HEK293 (cell line): ENCODE measurements around the gene PHEX.
A peak's percentile ranks its signal among the peaks of the same experiment; 100 is the strongest.

Source experiments
- CTCF ChIA-PET: fragments of 350-600 bp; formaldehyde crosslinking; extraction: SDS; loops from one replicate; lab custom pipeline; 2021; ENCODE audit warnings: antibody characterized with exemption; lab: Yijun Ruan, JAX
- POLR2A ChIA-PET: fragments of 300-600 bp; formaldehyde crosslinking; extraction: SDS; loops from one replicate; lab custom pipeline; 2020; ENCODE audit warnings: antibody characterized with exemption, inconsistent platforms; lab: Yijun Ruan, JAX
- H3K27ac ChIP-seq: fragments of 200-500 bp; sonication (Bioruptor generic); 2 replicates; pipeline ENCODE4 v1.5.1; 2014; ENCODE audit warnings: low read depth, low read length, control low read depth, inconsistent platforms; ENCODE audit errors: extremely low read depth
- H3K36me3 ChIP-seq, 2 experiments: fragments of 200-500 bp in 1 of 2; sonication (Bioruptor generic) in 1 of 2; 1 replicate in 1 of 2; 2 replicates in 1 of 2; pipeline ENCODE4 v1.5.1; 2014 to 2017; ENCODE audit warnings: inconsistent platforms in 2 of 2, low read length in 2 of 2; ENCODE audit not compliant: control insufficient read depth in 2 of 2, insufficient read depth in 1 of 2
- H3K4me1 ChIP-seq: fragments of 200-500 bp; sonication (Bioruptor generic); 2 replicates; pipeline ENCODE4 v1.5.1; 2014; ENCODE audit warnings: mild to moderate bottlenecking, low read length, inconsistent platforms; ENCODE audit not compliant: control insufficient read depth, insufficient read depth
- H3K4me3 ChIP-seq: 2 replicates; pipeline ENCODE4 v1.5.1; 2011; ENCODE audit warnings: low read depth, mild to moderate bottlenecking, control low read depth, low read length, moderate library complexity
- H3K9me3 ChIP-seq: fragments of 200-500 bp; sonication (Bioruptor generic); 2 replicates; pipeline ENCODE4 v1.5.1; 2014; ENCODE audit warnings: low read depth, low read length, inconsistent platforms; ENCODE audit not compliant: control insufficient read depth, insufficient read depth
- AEBP2 ChIP-seq: fragments of 450-650 bp; formaldehyde crosslinking; IDR thresholded peaks from 2 replicates; pipeline ENCODE4 v1.5.1; 2016; ENCODE audit warnings: missing biosample characterization, missing genetic modification characterization, borderline replicate concordance
- BCL11B ChIP-seq: fragments of 450-650 bp; formaldehyde crosslinking; IDR thresholded peaks from 2 replicates; pipeline ENCODE4 v1.5.1; 2016; ENCODE audit warnings: low read depth, missing biosample characterization, missing genetic modification characterization
- EGR2 ChIP-seq: fragments of 450-650 bp; formaldehyde crosslinking; IDR thresholded peaks from 2 replicates; pipeline ENCODE4 v1.5.1; 2016; ENCODE audit warnings: low read depth, missing biosample characterization, missing genetic modification characterization
- GFI1B ChIP-seq: fragments of 450-650 bp; formaldehyde crosslinking; IDR thresholded peaks from 2 replicates; pipeline ENCODE4 v1.5.1; 2016; ENCODE audit warnings: missing biosample characterization, missing genetic modification characterization
- KLF16 ChIP-seq: fragments of 450-650 bp; formaldehyde crosslinking; IDR thresholded peaks from 2 replicates; pipeline ENCODE4 v1.5.1; 2017; ENCODE audit warnings: missing biosample characterization, missing genetic modification characterization
- KLF17 ChIP-seq: fragments of 450-650 bp; formaldehyde crosslinking; IDR thresholded peaks from 2 replicates; pipeline ENCODE4 v1.5.1; 2016; ENCODE audit warnings: missing biosample characterization, missing genetic modification characterization
- OSR2 ChIP-seq: fragments of 450-650 bp; formaldehyde crosslinking; IDR thresholded peaks from 2 replicates; pipeline ENCODE4 v1.5.1; 2016; ENCODE audit warnings: missing biosample characterization, missing genetic modification characterization
- REPIN1 ChIP-seq: fragments of 450-650 bp; formaldehyde crosslinking; IDR thresholded peaks from 2 replicates; pipeline ENCODE4 v1.5.1; 2017; ENCODE audit warnings: missing biosample characterization, missing genetic modification characterization, low read depth
- TCF7L2 ChIP-seq: IDR thresholded peaks from 2 replicates; pipeline ENCODE4 v1.6.1; 2011; ENCODE audit warnings: low read depth, mild to moderate bottlenecking, inconsistent platforms, low read length, moderate library complexity, borderline replicate concordance
- ZBTB17 ChIP-seq: fragments of 450-650 bp; formaldehyde crosslinking; IDR thresholded peaks from 2 replicates; pipeline ENCODE4 v1.5.1; 2016; ENCODE audit warnings: missing biosample characterization, missing genetic modification characterization
- ZBTB21 ChIP-seq: fragments of 450-650 bp; formaldehyde crosslinking; IDR thresholded peaks from 2 replicates; pipeline ENCODE4 v1.5.1; 2017; ENCODE audit warnings: missing biosample characterization, missing genetic modification characterization
- ZBTB48 ChIP-seq: fragments of 450-650 bp; formaldehyde crosslinking; IDR thresholded peaks from 2 replicates; pipeline ENCODE4 v1.5.1; 2016; ENCODE audit warnings: missing biosample characterization, missing genetic modification characterization
- ZFP3 ChIP-seq: fragments of 450-650 bp; formaldehyde crosslinking; IDR thresholded peaks from 2 replicates; pipeline ENCODE4 v1.5.1; 2016; ENCODE audit warnings: low read depth, missing biosample characterization, missing genetic modification characterization
- ZFP41 ChIP-seq: fragments of 450-650 bp; formaldehyde crosslinking; IDR thresholded peaks from 2 replicates; pipeline ENCODE4 v1.5.1; 2016; ENCODE audit warnings: missing biosample characterization, missing genetic modification characterization, borderline replicate concordance
- ZNF114 ChIP-seq: fragments of 450-650 bp; formaldehyde crosslinking; IDR thresholded peaks from 2 replicates; pipeline ENCODE4 v1.5.0; 2017; ENCODE audit warnings: missing biosample characterization, missing genetic modification characterization
- ZNF132 ChIP-seq: fragments of 450-650 bp; formaldehyde crosslinking; IDR thresholded peaks from 2 replicates; pipeline ENCODE4 v1.5.1; 2017; ENCODE audit warnings: missing biosample characterization, missing genetic modification characterization, borderline replicate concordance
- ZNF155 ChIP-seq: fragments of 450-650 bp; formaldehyde crosslinking; IDR thresholded peaks from 2 replicates; pipeline ENCODE4 v1.5.1; 2016; ENCODE audit warnings: missing biosample characterization, missing genetic modification characterization
- ZNF202 ChIP-seq: fragments of 450-650 bp; formaldehyde crosslinking; IDR thresholded peaks from 2 replicates; pipeline ENCODE4 v1.5.1; 2016; ENCODE audit warnings: missing biosample characterization, missing genetic modification characterization, borderline replicate concordance
- ZNF266 ChIP-seq: fragments of 450-650 bp; formaldehyde crosslinking; IDR thresholded peaks from 2 replicates; pipeline ENCODE4 v1.5.1; 2016; ENCODE audit warnings: missing biosample characterization, missing genetic modification characterization, low read depth
- ZNF394 ChIP-seq: fragments of 450-650 bp; formaldehyde crosslinking; IDR thresholded peaks from 2 replicates; pipeline ENCODE4 v1.5.1; 2016; ENCODE audit warnings: missing biosample characterization, missing genetic modification characterization, mild to moderate bottlenecking, moderate library complexity, borderline replicate concordance
- ZNF513 ChIP-seq: fragments of 450-650 bp; IDR thresholded peaks from 2 replicates; pipeline ENCODE4 v1.5.1; 2018; ENCODE audit warnings: missing biosample characterization, missing genetic modification characterization
- ZNF571 ChIP-seq: fragments of 450-650 bp; formaldehyde crosslinking; IDR thresholded peaks from 2 replicates; pipeline ENCODE4 v1.5.0; 2017; ENCODE audit warnings: missing biosample characterization, missing genetic modification characterization
- ZNF600 ChIP-seq: fragments of 450-650 bp; formaldehyde crosslinking; IDR thresholded peaks from 2 replicates; pipeline ENCODE4 v1.5.1; 2016; ENCODE audit warnings: missing biosample characterization, missing genetic modification characterization
- ZNF621 ChIP-seq: fragments of 450-650 bp; formaldehyde crosslinking; IDR thresholded peaks from 2 replicates; pipeline ENCODE4 v1.5.1; 2017; ENCODE audit warnings: missing biosample characterization, missing genetic modification characterization
- ZNF626 ChIP-seq: fragments of 450-650 bp; sonication (Bioruptor Pico); formaldehyde crosslinking; IDR thresholded peaks from 2 replicates; pipeline ENCODE4 v1.5.1; 2018; ENCODE audit warnings: missing biosample characterization, missing genetic modification characterization, inconsistent platforms
- ZNF629 ChIP-seq: fragments of 450-650 bp; formaldehyde crosslinking; IDR thresholded peaks from 2 replicates; pipeline ENCODE4 v1.5.1; 2017; ENCODE audit warnings: missing biosample characterization, missing genetic modification characterization
- ZNF658 ChIP-seq: fragments of 450-650 bp; formaldehyde crosslinking; IDR thresholded peaks from 2 replicates; pipeline ENCODE4; 2016; ENCODE audit warnings: missing biosample characterization, missing genetic modification characterization
- ZNF677 ChIP-seq: fragments of 450-650 bp; IDR thresholded peaks from 2 replicates; pipeline ENCODE4 v1.5.0; 2018; ENCODE audit warnings: missing biosample characterization, mild to moderate bottlenecking, missing genetic modification characterization, moderate library complexity
- ZNF785 ChIP-seq: fragments of 450-650 bp; formaldehyde crosslinking; IDR thresholded peaks from 2 replicates; pipeline ENCODE4 v1.5.1; 2016; ENCODE audit warnings: missing biosample characterization, missing genetic modification characterization
- TF ChIP-seq, protein P1 (sequence below): fragments of 450-650 bp; formaldehyde crosslinking; optimal IDR thresholded peaks from 2 replicates; pipeline ENCODE3; 2016; ENCODE audit warnings: missing biosample characterization, mild to moderate bottlenecking, missing genetic modification characterization
- TF ChIP-seq, protein P2 (sequence below): fragments of 450-650 bp; formaldehyde crosslinking; IDR thresholded peaks from 2 replicates; pipeline ENCODE4 v1.5.1; 2016; ENCODE audit warnings: missing biosample characterization, missing genetic modification characterization

The PHEX gene

GRCh38 chrX:22025751-22026150 lies 6.4 kb upstream of the PHEX start:
- TF ChIP-seq ZNF677 (tag by site-specific recombination) = no peak
- TF ChIP-seq TCF7L2 = peak; percentile 28; the same call in 1 of the 2 replicates
- ChIA-PET POLR2A (no interaction called here), CTCF (no interaction called here)
- Histone ChIP-seq H3K9me3 (no peaks in the 10 kb centered on the region), H3K4me1 (no peaks in the 10 kb centered on the region), H3K36me3 (no peaks in the 10 kb centered on the region), H3K27ac (no peak overlapping the region), H3K4me3 (no peak overlapping the region)

DNA sequence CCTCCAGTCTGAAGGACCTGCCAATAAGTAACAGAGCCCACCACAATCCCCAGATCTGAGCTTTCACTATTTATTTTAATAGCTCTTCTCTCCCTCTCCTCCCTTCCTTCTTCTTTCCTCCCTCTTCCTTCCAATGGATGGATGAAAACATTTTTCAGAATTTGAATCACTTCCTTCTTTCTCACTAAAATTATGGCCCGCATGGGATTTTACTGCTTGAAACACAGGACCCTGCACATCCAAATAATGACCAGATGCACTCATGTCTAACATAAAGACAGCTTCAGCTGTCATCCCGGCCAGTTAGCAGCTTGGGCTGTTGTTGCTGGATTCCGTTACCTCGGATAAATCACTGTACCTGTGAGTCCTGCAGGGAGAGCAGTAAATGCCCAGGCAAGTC lies 5.4 kb upstream of the PHEX start:
- H3K9me3 ChIP-seq = no peaks in the 10 kb centered on the region

DNA sequence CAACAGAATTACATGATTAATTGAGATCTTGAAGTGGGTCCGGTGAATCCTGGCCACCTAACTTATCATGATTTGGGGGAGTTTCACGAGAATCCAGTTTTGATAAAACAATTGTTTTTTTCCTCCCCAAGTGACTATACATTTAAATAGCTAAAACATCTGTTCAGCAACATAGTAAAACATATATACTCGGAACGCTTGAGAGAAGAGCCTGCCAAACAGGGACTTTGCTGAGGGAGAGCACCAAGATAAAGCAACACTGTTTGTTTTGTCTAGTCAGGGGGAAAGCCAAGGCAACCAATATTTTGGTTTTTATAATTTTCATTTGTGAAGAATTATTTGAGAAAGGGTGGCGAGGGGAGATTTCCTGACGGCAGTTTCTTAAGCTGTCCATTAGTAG lies 381 bp downstream of the PHEX start:
- CTCF ChIA-PET = no interaction called here
- TF ChIP-seq ZNF677 (tag by site-specific recombination) = no peak
- TF ChIP-seq ZNF394 (tag by site-specific recombination) = no peak
- no peak for TF ChIP-seq EGR2 (tag by site-specific recombination)
- TF ChIP-seq ZNF600 (tag by site-specific recombination) = no peak
- no peak for TF ChIP-seq ZNF785
- no peak for TF ChIP-seq AEBP2 (tag by site-specific recombination)
- no peak for TF ChIP-seq KLF17
- TF ChIP-seq GFI1B (tag by site-specific recombination) = no peak
- no peak for TF ChIP-seq ZBTB48
- TF ChIP-seq ZNF155 = no peak
- no peak for TF ChIP-seq KLF16 (tag by site-specific recombination)
- TF ChIP-seq OSR2 (tag by site-specific recombination) = no peak
- no peak for TF ChIP-seq ZBTB21 (tag by site-specific recombination)
- TF ChIP-seq, protein P1, sequence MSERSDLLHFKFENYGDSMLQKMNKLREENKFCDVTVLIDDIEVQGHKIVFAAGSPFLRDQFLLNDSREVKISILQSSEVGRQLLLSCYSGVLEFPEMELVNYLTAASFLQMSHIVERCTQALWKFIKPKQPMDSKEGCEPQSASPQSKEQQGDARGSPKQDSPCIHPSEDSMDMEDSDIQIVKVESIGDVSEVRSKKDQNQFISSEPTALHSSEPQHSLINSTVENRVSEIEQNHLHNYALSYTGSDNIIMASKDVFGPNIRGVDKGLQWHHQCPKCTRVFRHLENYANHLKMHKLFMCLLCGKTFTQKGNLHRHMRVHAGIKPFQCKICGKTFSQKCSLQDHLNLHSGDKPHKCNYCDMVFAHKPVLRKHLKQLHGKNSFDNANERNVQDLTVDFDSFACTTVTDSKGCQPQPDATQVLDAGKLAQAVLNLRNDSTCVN = no peak
- TF ChIP-seq ZNF202 (tag by site-specific recombination) = no peak
- TF ChIP-seq ZNF513 (tag by site-specific recombination) = no peak
- TF ChIP-seq ZNF571 = no peak
- no peaks in the 10 kb centered on the region for H3K9me3 ChIP-seq

More for the DNA sequence above, 5.4 kb upstream of the PHEX start:
- Histone ChIP-seq H3K4me1 (no peaks in the 10 kb centered on the region), H3K36me3 (no peaks in the 10 kb centered on the region), H3K4me3 (no peak overlapping the region), H3K27ac (no peak overlapping the region)
- TF ChIP-seq BCL11B (tag by site-specific recombination) (no peak), ZNF202 (tag by site-specific recombination) (no peak), REPIN1 (no peak), ZNF621 (tag by site-specific recombination) (no peak), ZNF629 (tag by site-specific recombination) (no peak), ZNF266 (tag by site-specific recombination) (no peak), ZNF132 (tag by site-specific recombination) (no peak), ZFP41 (no peak), ZBTB17 (no peak), ZNF658 (tag by site-specific recombination) (no peak), ZFP3 (tag by site-specific recombination) (no peak), ZNF114 (tag by site-specific recombination) (no peak), ZNF626 (tag by site-specific recombination) (no peak)
- TF ChIP-seq, protein P2, sequence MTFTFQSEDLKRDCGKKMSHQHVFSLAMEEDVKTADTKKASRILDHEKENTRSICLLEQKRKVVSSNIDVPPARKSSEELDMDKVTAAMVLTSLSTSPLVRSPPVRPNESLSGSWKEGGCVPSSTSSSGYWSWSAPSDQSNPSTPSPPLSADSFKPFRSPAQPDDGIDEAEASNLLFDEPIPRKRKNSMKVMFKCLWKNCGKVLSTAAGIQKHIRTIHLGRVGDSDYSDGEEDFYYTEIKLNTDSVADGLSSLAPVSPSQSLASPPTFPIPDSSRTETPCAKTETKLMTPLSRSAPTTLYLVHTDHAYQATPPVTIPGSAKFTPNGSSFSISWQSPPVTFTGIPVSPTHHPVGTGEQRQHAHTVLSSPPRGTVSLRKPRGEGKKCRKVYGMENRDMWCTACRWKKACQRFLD = no peak
- ChIA-PET POLR2A (no interaction called here), CTCF (no interaction called here)

More for the DNA sequence above, 381 bp downstream of the PHEX start:
- H3K4me3 ChIP-seq = no peak overlapping the region
- H3K4me1 ChIP-seq = 0 out of 2 replicates have a peak, but pooled peaks cover 2% of the 10 kb centered on the region
- H3K36me3 ChIP-seq = no peaks in the 10 kb centered on the region
- POLR2A ChIA-PET = no interaction called here
- no peak overlapping the region for H3K27ac ChIP-seq
